Stimulated activated CD4-positive, alpha-beta T cell treated with anti-CD3 and anti-CD28 coated beads, Interleukin-15, amount 100 ng/mL, for 24 hours (primary cell): ENCODE results near the gene NSMCE1.

Source experiments
- DNase-seq: peaks from one replicate; pipeline ENCODE4 v3.0.0-alpha.2; 2020

Gene NSMCE1

DNA sequence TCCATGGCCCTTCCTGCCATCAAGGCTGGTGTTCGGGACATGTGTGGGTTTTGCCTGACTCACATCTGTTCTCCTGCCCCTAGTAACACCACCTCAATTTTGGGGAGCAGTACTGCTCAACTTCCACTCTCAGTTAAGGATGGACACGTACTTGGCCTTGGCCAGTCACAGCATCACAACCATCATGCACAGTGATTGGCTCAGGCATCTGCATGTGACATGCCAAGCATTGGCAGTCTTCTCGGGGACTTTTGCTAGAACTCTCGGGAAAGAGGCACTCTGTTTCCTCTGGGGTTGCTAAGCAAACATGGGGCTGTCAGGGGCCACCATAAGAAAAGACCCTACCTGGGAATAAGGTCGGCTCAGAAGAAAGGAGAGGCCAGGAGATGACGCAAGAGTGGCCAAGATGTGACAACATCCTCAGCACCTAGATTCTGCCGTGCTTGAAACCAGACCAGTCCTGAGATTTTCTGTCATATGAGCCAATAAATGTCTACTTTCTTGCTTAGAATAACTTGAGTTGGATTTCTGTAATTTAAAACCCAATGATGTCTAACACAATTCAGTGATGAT is 77.1 kb downstream of the NSMCE1 start:
- no peak for DNase-seq

DNA sequence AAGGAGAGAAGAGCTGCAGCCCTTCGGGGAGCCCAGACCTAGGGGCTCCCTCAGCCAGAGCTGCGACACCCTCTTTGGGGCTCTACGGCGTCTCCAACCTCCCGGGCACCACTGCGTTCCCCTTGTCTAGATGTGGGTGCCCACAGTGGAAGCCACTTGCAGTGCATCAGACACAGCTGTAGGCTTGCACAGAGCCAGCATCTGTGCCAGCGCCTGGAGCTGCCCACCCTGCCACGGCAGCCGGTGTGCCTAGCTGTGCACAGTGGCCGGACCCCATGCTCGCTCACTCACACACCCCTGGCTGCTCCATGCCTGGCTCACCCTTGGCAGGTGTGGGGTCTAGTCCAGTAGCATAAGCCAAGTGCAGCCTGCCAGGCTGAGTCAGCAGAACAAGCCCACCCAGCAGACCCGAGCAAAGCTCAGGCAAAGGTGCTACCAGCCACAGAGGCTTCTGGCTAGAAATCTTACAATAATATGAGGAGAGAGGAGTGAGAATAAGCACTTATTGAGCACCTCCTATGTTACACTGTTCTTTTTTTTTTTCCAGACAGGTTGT is 78.2 kb downstream of the NSMCE1 start:
- DNase-seq = no peak

DNA sequence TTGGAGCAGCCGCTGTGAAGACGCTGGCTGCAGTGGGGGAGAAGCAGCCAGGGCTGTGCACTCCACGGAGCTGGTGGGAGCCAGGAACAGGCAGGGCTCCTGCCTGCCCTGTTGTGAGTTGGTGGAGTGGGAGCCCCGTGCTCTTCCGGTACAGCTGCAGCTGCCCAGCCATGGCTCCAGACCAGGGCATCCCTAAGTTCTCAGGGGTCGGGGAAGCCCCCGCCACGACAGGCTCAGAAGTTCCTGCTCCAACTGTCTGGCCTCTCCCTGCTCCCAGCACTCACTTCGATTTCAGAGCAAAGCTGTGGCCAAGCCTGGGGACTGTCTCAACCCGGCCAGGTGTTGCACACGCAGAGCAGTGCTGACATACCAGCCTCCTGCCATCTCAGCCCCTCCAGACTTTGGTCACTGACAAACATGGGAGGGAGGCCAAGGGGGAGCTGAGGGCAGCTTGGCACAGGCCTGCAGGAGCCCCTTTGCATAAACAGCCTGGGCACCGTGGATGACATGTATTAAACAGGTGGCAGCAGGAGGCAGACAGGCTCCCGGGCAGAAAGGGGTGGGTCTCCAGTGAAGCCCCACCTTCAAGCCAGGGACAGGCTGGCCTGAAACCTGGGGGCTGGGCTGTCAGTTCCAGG is 79.1 kb downstream of the NSMCE1 start:
- DNase-seq = no peak

DNA sequence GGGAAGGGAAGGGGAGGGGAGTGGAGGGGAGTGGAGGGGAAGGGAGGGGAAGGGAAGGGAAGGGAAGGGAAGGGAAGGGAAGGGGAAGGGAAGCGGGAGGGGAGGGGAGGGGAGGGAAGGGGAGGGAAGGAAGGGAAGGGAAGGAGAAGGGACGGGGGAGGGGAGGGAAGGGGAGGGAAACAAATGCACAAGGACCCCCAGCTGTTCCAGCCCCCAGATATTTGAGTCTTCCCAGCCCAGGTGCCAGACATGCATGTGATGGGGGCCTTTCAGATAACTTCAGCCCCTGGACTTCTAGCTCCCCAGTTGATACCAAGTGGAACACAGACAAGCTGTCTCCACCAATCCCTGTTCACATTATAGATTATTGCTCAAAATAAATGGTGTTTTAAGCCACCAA is 79.9 kb downstream of the NSMCE1 start:
- DNase-seq = no peak

DNA sequence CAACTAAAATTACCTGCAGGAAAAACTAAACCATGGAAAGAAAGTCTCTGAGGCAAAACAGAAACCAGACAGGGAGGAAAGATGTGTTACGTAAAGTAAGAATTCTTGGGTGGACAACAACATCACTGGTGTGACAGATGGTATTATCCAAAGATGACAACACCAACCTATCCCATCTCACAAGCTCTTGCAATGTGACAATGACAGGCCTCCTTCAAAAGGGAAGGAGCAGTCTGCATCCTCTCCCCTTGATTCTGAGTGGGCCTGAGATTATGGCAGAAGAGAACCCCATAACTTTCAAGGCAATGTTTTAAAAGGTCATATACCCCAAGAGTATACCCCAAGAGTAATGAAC is 82.8 kb downstream of the NSMCE1 start:
- DNase-seq = no peak

DNA sequence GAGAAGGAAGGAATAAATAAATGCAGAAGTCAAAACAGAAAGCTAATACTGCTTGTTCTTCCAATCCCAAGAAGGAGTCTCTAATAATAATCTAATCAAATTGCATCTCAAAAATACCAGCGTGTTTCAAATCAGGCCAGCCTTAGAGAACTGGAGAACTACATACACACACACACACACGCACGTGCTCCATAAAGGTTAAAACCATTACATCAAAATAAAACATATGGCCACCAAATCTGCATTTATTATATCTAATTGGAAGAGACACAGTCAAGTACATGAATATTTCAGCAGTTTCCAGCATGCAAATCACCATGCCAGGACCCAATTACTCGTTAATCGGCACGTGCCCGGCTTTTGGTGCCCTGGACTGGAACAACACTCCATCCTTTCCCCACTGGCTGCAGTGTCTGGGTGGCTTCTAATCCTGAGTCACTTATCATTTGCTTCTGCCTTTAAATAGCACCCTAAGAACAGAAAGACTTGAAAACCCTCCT is 85.6 kb downstream of the NSMCE1 start:
- DNase-seq = no peak

DNA sequence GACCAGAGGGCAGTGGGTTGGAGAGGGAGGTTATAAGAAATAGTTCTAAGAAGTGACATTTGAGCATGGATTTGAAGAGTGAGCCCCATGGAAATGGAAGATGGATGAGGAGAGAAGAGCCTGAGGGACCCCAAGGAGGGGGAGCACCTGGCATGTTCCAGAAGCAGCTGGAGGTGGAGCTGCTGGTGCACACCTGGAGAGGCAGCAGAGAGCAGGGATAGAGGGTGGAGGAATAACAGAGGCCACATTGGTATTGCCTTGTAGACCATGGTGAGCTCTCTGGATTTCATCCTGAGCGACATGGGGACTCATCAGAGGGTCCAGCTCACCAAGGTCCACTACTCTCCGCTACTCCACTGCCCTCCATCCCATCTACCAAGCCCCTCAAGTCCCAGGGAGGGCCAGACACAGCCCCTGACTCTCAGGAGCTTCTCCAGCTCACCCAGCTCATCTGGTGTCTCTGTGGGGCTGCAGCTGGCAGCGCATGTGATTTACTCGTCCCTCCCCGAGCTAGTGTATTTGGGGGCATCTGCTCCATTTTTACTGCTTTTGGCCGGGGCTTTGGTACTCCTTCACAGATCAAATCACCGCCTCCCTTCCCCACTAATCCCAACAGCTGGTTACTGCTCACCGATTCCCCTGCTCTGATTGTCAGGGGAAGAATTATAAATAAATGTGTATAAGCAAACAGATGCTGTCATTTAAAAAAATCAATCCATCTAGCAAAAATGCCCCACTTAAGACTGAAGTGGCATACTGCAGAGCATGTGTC is 87.4 kb downstream of the NSMCE1 start:
- no peak for DNase-seq

DNA sequence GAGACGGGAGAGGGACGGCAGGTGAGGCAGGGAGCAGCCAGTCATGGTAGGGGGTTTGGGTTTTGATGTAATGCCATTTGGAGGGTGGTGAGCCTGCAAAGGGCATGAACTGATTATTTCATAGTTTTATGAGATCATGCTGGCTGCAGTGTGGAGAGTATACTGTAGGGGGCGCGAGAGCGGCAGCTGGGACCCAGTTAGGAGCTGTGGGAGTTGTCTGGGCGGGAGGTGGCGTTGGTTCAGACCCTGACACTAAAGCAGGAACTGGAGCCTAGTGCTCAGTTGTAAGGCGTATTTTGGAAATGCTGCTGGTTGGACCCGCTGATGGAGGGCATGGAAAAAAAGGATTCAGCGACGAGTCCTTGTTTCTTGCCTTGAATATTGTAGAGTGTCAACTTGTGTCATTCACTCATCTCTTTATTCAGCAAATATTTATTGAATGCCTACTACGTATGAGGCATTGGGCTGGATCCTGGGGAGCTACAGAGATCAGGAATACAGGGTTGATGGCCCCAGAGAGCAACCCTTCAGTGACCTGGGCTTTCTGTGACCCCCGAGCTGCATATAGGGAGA is 89.0 kb downstream of the NSMCE1 start:
- peak; percentile 90 for DNase-seq

DNA sequence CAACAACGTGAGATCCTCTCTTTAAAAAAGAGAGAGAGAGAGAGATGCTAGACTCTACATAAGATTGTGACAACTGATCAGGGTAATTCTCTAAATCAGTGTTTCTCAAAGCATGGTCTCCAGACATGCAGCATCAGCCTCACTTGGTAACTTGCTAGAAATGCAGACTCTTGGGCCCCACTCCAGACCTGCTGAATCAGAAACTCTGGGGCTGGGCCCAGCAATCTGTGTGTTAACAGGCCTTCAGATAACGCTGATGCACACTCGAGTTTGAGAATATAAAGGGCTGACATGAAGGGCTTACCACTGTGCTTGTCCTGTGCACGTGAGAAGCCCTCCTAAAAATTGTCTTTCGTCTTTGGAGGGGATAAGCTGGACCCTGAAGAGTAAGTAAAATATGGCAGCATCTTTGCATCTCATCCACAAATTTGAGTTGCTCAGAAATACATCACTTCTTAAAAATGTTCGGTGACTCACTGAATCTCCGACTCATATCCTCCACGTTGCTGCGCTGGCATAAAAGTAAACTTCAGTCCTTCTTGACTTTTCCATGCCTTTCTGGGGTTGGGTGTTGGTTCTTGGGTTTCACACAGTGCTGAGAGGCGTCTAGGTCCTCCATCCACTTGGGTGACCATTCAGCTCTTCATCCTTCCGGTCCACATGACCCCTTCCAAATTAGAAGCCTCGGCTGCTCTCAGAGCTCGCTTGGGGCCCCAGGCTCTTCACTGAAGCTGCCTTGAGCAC is 91.4 kb downstream of the NSMCE1 start:
- DNase-seq = peak; percentile 51

DNA sequence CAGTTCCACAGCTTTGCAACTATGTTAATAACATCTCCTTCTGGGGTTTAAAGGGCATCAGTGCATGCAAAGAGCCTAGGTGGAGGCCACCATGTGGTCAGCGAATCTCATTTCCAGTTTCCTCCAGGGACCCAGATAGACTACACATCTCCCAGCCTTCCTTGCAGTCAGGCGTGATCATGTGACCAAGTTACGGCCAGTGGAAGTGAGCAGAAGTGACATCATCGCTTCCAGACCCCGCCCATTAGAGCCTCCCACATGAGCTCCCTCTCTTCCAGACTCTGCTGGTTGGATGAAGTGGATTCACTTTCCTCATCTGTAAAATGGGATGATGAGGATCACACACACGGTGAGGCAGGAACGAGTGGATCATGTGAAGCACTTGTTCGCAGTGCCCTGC is 92.7 kb downstream of the NSMCE1 start:
- no peak for DNase-seq
